T-helper 1 cell treated with Interleukin-12 subunit alpha and Interleukin-12 subunit beta and Interleukin-4 antibody, amounts not matched to agents 30 ng/mL and 1 ng/mL, for 36 hours (primary cell): Measurements from ENCODE around the gene USF2. TPM values are rescaled to one million over a fixed set of nuclear protein-coding genes. Genes with fewer than 3 reads are reported as not detected.

Source experiments
- intact Hi-C: fragments of 100-400 bp; cut with micrococcal nuclease; formaldehyde crosslinking; loops from one replicate; pipeline ENCODE4 v1.15.1; 2024
- total RNA-seq: library from RNA; stranded (reverse); gene quantifications from 2 replicates; pipeline ENCODE4 v1.2.3, GENCODE V29; 2022

USF2 gene
- total RNA-seq, 1 donor from 2014 or later = 138 TPM

DNA sequence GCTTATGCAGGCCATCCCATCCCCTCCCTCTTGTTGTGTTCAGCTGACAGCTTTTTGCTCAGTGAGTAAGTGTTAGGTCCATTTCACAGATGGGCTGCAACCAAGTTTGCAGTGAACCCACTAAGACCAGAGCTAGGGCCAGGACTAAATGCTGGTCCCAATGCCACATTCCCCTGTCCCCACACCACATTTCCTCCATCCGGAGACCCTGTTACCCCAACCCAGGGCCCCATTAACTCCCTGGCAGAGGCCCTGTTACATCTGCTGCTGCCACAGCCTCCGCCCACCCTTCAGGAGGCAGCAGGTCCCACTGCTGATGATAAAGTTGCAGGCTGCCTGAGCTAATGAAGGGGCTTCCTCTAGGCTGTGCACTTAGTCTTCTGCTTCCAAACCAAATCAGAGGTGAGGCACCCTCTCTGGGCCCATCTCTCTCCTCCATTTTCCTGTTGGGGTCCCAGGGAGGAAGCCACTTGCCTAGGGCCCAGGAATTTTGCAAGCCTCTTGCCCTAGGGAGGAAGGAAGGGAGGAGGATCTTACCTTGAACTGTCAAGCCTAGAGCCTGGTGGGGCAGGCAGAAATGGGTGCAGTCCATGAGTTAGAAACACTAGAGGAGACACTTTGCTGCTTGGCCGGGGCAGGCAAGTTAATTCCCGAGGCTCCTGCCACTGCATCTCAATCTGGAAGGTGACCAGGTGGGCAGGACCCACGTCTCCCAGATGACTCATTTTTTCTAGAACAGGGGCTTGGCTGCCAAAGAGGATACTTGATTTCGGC is 3.4 kb upstream of the USF2 start:
- intact Hi-C loops = loop anchor here (5.0 kb wide), 1 partner anchor 73 kb away; no protein-coding TSS in a partner anchor

DNA sequence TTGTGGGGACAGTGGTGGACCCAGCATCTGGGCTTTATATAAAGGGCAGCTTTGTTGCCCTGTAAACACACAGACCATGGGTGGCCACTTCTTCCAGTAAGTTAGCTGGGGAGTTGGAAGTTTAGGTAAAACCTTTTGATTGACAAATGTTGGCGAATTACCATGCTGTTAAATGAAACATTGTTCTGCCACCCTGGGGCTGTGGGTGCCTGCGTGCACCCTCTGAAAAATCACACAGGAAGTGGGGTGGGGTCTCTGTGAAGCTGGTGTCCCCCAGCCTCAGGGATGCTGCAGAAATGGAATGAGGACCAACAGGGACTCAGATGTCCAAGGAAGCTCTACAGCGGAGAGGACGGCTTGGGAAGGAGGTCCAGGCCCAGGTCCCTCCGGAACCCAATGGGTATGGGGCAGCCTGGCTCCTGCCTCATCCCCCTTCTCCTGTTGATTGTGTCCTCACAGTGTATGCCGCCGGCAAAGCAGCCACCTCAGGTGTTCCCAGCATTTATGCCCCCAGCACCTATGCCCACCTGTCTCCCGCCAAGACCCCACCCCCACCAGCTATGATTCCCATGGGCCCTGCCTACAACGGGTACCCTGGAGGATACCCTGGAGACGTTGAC is 2.8 kb upstream of the USF2 start:
- intact Hi-C loops = loop anchor here (5.0 kb wide), 1 partner anchor 74 kb away; no protein-coding TSS in a partner anchor

GRCh38 chr19:35266520-35267352 is 2.0 kb upstream of the USF2 start:
- intact Hi-C loops = loop anchor here (1.0 to 5.0 kb wide), 2 partner anchors 74 to 125 kb away; no protein-coding TSS in a partner anchor

DNA sequence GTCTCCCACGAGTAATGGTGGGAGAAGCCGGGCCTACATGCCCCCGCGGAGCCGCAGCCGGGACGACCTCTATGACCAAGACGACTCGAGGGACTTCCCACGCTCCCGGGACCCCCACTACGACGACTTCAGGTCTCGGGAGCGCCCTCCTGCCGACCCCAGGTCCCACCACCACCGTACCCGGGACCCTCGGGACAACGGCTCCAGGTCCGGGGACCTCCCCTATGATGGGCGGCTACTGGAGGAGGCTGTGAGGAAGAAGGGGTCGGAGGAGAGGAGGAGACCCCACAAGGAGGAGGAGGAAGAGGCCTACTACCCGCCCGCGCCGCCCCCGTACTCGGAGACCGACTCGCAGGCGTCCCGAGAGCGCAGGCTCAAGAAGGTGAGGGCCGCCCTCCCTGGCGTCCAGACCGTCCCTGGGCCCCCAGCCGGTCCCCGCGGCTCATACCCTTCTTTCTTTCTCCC is 1.4 kb upstream of the USF2 start:
- intact Hi-C loops = loop anchor here (1.0 to 5.0 kb wide), 2 partner anchors 75 to 126 kb away; no protein-coding TSS in a partner anchor

DNA sequence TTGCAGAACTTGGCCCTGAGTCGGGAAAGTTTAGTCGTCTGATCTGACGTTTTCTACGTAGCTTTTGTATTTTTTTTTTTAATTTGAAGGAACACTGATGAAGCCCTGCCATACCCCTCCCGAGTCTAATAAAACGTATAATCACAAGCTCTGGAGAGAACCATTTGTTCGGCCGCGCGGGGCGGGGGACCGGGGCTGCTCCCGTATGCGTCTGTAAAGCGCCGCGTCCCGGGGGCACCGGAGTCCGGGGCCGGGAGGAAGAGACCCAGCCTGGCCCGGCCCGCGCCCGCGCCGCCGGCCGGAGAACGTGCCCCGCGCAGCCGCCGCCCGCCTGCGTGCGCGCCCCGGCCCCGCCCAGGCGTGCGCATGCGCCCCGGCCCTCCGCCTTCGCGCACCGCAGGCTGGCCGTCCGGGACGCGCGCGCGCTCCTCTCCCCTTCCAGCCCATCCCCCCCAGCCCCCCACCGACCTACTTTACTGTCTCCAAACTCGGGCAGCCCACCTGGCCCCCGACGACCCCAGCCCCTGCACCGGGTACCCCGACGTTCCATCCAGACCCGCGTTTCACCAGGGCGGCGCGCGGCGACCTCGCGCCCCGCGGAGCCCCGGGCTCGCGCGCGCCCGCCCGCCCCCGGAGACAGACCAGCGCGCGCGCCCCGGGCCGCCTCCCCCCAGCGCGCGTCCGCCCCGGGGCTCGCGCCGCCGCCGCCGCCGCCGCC is 785 bp upstream of the USF2 start:
- intact Hi-C loops = loop anchor here (1.0 to 5.0 kb wide), 3 partner anchors 58 to 127 kb away; no protein-coding TSS in a partner anchor

GRCh38 chr19:35269438-35270117 is 816 bp downstream of the USF2 start:
- intact Hi-C loops = loop anchor here (1.0 to 5.0 kb wide), 5 partner anchors 77 to 226 kb away; partner anchors contain the start of gene FFAR1

- intact Hi-C loops = no loop called here
These were observed 1.6 kb downstream of the USF2 start for GRCh38 chr19:35270381-35270811.

DNA sequence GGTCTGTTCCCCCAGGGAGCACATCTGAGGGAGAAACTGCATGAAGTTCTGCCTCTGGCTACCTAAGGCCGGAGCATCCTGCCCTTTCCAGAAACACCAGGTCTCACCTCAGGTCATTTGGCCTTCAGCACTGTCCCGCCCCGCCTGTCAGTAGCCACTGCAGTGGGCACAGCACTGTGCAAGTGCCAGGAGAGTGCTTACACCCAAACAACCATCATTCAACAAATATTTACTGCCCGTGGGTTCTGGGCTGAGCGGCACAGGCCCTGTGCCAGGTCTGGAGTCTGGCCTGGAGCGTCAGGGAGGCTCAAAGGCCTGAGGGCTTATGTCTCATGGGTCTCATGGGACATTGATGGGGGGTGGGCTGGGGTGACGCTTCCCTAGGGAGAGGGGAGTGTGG is 2.8 kb downstream of the USF2 start:
- intact Hi-C loops = no loop called here

DNA sequence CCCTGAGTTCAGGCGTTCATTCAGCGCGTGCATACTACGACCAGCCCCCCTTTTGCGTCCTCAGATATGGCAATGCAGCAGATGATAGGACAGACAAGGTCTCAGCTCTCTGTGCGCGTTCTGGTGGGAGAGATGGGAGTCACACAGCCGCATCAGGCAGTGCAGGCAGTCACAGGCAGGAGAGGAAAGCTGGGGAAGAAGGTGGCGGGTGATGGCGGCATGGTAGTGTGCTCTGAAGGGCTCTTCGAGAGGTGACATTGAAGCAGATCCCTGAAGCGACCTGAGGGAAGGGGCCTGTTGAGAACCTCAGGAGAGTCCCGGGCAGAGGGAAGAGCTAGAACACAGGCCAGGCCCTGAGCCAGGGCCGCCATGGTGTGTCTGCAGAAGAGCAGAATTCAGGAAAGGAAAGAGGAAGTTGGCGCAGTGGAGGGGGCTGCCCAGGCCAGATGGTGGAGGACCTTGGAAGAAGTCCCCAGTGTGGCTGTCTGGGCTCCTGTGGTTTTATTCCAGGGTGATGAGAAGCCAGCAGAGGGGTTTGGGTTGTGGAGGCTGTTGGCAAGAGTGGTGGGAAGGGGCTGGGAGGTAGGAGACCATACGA is 3.5 kb downstream of the USF2 start:
- intact Hi-C loops = no loop called here

- intact Hi-C loops = no loop called here
These were observed 4.3 kb downstream of the USF2 start for GRCh38 chr19:35272954-35273649.

- intact Hi-C loops = no loop called here
These were observed 5.0 kb downstream of the USF2 start for GRCh38 chr19:35273686-35274259.

DNA sequence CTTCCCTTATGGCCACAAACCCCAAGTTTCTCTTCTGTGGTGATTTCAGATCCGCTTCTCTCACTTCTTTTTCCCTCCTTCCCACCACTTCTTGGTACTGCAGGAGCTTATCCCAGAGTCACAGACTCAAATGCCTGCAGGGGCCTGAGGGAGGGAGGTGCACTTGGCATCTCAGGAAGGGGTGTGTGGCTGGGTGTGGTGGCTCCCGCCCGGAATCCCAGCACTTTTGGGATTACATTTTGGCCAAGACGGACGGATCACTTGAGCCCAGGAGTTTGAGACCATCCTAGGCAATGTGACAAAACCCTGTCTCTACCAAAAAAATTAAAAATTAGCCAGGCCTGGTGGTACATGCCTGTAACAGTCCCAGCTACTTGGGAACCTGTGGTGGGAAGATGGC is 5.6 kb downstream of the USF2 start:
- intact Hi-C loops = no loop called here

GRCh38 chr19:35276706-35277281 is 8.0 kb downstream of the USF2 start:
- intact Hi-C loops = no loop called here

DNA sequence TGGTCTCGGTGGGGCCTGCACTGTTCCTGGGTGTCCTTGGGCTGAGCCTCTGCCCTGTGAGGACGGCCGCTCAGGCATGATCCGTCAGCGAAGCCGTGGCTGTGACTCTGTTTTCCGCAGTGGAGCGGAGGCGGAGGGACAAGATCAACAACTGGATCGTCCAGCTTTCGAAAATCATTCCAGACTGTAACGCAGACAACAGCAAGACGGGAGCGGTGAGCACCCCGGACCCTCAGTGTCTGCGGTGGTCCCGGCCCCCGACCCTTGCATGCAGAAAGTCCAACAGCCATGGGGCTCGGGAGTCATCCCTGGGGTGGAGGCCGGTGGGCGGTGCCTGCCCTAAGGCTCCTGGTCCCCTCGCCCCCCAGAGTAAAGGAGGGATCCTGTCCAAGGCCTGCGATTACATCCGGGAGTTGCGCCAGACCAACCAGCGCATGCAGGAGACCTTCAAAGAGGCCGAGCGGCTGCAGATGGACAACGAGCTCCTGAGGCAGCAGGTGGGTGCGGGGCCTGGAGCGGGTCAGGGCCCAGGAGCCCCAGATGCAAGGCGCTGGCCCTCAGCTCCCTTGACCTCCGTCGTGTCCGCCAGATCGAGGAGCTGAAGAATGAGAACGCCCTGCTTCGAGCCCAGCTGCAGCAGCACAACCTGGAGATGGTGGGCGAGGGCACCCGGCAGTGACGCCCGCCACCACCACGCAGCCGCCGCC is 10.0 kb downstream of the USF2 start:
- intact Hi-C loops = no loop called here

- intact Hi-C loops = no loop called here
These were observed 10.6 kb downstream of the USF2 start for GRCh38 chr19:35279374-35279773.

DNA sequence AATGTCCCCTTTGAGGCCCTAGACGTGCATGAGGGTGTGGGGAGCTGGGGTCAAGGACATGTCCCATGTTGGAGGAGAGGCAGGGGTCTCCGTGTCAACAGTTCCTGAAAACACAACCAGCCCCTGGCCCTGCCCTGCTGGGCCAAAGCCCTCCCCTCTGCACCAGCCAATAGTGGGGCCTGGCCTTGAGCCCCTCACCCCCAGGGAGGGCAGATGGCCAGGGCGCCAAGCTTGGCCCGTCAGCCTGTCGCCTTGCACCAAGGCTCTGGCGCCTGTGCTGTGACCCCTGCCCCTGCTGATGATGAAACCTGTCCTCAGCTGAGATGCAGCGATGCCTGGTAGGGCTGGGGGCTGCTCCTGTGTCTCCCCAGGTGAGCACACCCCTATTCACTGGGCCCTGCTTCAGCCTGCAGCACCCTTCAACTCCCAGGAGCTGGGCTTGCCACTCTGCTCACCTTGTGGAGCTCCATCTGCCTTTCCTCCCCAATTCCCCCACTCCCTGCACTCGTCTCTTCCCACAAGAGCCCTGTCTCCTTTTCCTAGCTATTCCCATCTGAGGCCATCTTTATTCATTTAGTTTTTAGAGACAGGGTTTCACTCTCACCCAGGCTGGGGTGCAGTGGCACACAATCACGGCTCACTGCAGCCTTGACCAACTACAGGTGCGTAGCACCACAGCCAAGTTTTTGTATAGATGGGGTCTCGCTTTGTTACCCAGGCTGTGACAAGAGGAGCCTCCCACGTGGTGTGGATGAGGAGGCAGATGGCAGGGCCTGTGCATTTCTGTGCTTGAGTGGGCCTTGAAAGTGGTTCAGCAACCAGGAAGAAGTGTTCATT is 11.4 kb downstream of the USF2 start:
- intact Hi-C loops = no loop called here

DNA sequence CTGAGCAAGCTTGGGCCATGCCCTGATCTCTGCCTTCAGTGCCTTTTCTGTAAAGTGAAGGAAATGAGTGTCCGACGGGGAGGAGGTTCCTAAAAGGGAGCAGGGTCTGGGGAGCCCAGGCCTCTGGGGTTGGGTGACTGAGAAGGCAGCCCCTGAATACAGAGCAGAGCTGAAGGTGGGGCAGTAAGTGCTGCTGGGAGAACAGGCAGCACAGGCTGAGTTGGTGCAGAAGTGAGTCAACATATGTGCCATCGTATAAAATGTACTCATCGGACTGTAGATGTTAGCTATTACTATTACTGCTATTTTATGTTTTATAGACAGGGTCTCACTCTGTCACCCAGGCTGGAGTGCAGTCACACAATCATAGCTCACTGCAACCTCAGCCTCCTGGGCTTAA is 12.5 kb downstream of the USF2 start:
- intact Hi-C loops = no loop called here
